NCI-H2029 treated with DMSO at 0.1 percent for 48 hours (cell line): ENCODE results near the gene CDC42BPB.

Source experiments
- DNase-seq: peaks from one replicate; lab custom pipeline; 2025; lab: John Stamatoyannopoulos, UW

CDC42BPB gene

GRCh38 chr14:102944448-102945330 lies 112.7 kb downstream of the CDC42BPB start:
- DNase-seq: no peak

GRCh38 chr14:102943979-102944378 lies 113.4 kb downstream of the CDC42BPB start:
- DNase-seq: no peak

GRCh38 chr14:102943454-102943853 lies 113.9 kb downstream of the CDC42BPB start:
- no peak for DNase-seq

GRCh38 chr14:102942069-102942468 lies 115.3 kb downstream of the CDC42BPB start:
- DNase-seq: no peak

GRCh38 chr14:102941419-102942011 lies 115.8 kb downstream of the CDC42BPB start:
- no peak for DNase-seq

GRCh38 chr14:102940729-102941362 lies 116.5 kb downstream of the CDC42BPB start:
- DNase-seq: no peak

GRCh38 chr14:102939820-102940561 lies 117.4 kb downstream of the CDC42BPB start:
- DNase-seq: no peak

GRCh38 chr14:102939329-102939728 lies 118.0 kb downstream of the CDC42BPB start:
- no peak for DNase-seq

GRCh38 chr14:102938191-102938590 lies 119.2 kb downstream of the CDC42BPB start:
- no peak for DNase-seq

- DNase-seq: no peak
Measured at GRCh38 chr14:102937331-102938175, 119.8 kb downstream of the CDC42BPB start.

- no peak for DNase-seq
Measured at GRCh38 chr14:102935756-102936155, 121.6 kb downstream of the CDC42BPB start.

GRCh38 chr14:102933618-102934231 lies 123.6 kb downstream of the CDC42BPB start:
- DNase-seq: no peak

GRCh38 chr14:102932484-102933248 lies 124.7 kb downstream of the CDC42BPB start:
- DNase-seq: no peak

- no peak for DNase-seq
Measured at GRCh38 chr14:102931580-102932285, 125.6 kb downstream of the CDC42BPB start.

GRCh38 chr14:102930753-102931579 lies 126.4 kb downstream of the CDC42BPB start:
- DNase-seq: no peak

GRCh38 chr14:102930138-102930752 lies 127.1 kb downstream of the CDC42BPB start:
- no peak for DNase-seq

- DNase-seq: no peak
Measured at GRCh38 chr14:102929241-102930137, 127.9 kb downstream of the CDC42BPB start.
